Hepatic stellate cell (primary cell): ENCODE measurements around the gene EPB41L1.

Experiments used
- DNase-seq: peaks from one replicate; pipeline ENCODE4 v3.0.0; 2011; ENCODE audit warnings: low spot score

The EPB41L1 gene

GRCh38 chr20:36154700-36155628 is at the start of gene EPB41L1:
Gene EPB41L1, plus strand, starts transcription at chr20:36154740. Its CDS starts 19,038 bp downstream, at chr20:36173778.
- peak; percentile 56 for DNase-seq

- DNase-seq = no peak
These were observed 49.7 kb upstream of the EPB41L1 start for GRCh38 chr20:36104856-36105255.

- DNase-seq = no peak
These were observed 48.8 kb upstream of the EPB41L1 start for GRCh38 chr20:36105711-36106226.

GRCh38 chr20:36106606-36107005 is 47.9 kb upstream of the EPB41L1 start:
- DNase-seq = no peak

- DNase-seq = no peak
These were observed 46.7 kb upstream of the EPB41L1 start for GRCh38 chr20:36107881-36108280.

GRCh38 chr20:36109251-36109947 is 45.1 kb upstream of the EPB41L1 start:
- no peak for DNase-seq

- no peak for DNase-seq
These were observed 43.5 kb upstream of the EPB41L1 start for GRCh38 chr20:36110994-36111393.

- DNase-seq = no peak
These were observed 42.4 kb upstream of the EPB41L1 start for GRCh38 chr20:36112112-36112511.

- DNase-seq = no peak
These were observed 41.5 kb upstream of the EPB41L1 start for GRCh38 chr20:36113036-36113435.

- DNase-seq = no peak
These were observed 40.8 kb upstream of the EPB41L1 start for GRCh38 chr20:36113566-36114250.

- DNase-seq = no peak
These were observed 39.8 kb upstream of the EPB41L1 start for GRCh38 chr20:36114707-36115106.

GRCh38 chr20:36115925-36116324 is 38.6 kb upstream of the EPB41L1 start:
- DNase-seq = no peak

GRCh38 chr20:36116807-36117441 is 37.6 kb upstream of the EPB41L1 start:
- peak; percentile 95 for DNase-seq

- no peak for DNase-seq
These were observed 36.9 kb upstream of the EPB41L1 start for GRCh38 chr20:36117638-36118037.

GRCh38 chr20:36118371-36118770 is 36.2 kb upstream of the EPB41L1 start:
- no peak for DNase-seq

- DNase-seq = no peak
These were observed 35.0 kb upstream of the EPB41L1 start for GRCh38 chr20:36119537-36119936.

GRCh38 chr20:36120241-36120640 is 34.3 kb upstream of the EPB41L1 start:
- no peak for DNase-seq

- DNase-seq = no peak
These were observed 33.5 kb upstream of the EPB41L1 start for GRCh38 chr20:36120991-36121390.

- no peak for DNase-seq
These were observed 32.3 kb upstream of the EPB41L1 start for GRCh38 chr20:36121981-36122930.

- no peak for DNase-seq
These were observed 31.6 kb upstream of the EPB41L1 start for GRCh38 chr20:36122931-36123288.

GRCh38 chr20:36125097-36125496 is 29.4 kb upstream of the EPB41L1 start:
- no peak for DNase-seq
